ENCODE results near the gene C11orf52. TPM values are rescaled to one million over a fixed set of nuclear protein-coding genes. Genes with fewer than 3 reads are reported as not detected.

Gene C11orf52
- total and polyA plus RNA-seq, 2 of the 8 experiments (the other 6 are each of a cell fraction or from before 2014, with no cell fraction given), result 1.7 to 2.7 TPM

DNA sequence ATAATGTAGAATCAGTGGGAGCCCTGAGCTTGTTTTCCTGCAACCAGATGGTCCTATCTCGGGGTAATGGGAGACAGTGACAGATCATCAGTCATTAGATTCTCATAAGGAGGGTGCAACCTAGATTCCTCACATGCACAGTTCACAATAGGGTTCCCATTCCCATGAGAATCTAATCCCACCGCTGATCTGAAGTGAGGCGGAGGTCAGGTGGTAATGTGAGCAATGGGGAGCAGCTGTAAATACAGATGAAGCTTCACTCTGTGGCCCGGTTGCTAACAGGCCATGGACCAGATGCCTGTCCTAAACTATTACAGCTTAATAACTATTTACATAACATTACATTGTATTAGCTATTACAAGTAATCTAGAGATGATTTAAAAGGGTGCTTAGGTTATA, 35.4 kb downstream of the C11orf52 start (continued):
- no peak for TF ChIP-seq KDM4A (IDR thresholded peaks at IDR 0.05; ENCODE audit: low read depth, low read length, severe bottlenecking)
- no peak for TF ChIP-seq GABPA (IDR thresholded peaks at IDR 0.05; ENCODE audit: borderline replicate concordance, insufficient read depth, low read length)
- TF ChIP-seq EZH2 (IDR thresholded peaks at IDR 0.05; ENCODE audit: low read depth, low read length, severe bottlenecking), result no peak
- no peak for TF ChIP-seq BACH1 (IDR thresholded peaks at IDR 0.05; ENCODE audit: low read length)
- TF ChIP-seq CBX8 (IDR thresholded peaks at IDR 0.05; ENCODE audit: borderline replicate concordance, low read depth, low read length), result no peak
- TF ChIP-seq, protein P1, sequence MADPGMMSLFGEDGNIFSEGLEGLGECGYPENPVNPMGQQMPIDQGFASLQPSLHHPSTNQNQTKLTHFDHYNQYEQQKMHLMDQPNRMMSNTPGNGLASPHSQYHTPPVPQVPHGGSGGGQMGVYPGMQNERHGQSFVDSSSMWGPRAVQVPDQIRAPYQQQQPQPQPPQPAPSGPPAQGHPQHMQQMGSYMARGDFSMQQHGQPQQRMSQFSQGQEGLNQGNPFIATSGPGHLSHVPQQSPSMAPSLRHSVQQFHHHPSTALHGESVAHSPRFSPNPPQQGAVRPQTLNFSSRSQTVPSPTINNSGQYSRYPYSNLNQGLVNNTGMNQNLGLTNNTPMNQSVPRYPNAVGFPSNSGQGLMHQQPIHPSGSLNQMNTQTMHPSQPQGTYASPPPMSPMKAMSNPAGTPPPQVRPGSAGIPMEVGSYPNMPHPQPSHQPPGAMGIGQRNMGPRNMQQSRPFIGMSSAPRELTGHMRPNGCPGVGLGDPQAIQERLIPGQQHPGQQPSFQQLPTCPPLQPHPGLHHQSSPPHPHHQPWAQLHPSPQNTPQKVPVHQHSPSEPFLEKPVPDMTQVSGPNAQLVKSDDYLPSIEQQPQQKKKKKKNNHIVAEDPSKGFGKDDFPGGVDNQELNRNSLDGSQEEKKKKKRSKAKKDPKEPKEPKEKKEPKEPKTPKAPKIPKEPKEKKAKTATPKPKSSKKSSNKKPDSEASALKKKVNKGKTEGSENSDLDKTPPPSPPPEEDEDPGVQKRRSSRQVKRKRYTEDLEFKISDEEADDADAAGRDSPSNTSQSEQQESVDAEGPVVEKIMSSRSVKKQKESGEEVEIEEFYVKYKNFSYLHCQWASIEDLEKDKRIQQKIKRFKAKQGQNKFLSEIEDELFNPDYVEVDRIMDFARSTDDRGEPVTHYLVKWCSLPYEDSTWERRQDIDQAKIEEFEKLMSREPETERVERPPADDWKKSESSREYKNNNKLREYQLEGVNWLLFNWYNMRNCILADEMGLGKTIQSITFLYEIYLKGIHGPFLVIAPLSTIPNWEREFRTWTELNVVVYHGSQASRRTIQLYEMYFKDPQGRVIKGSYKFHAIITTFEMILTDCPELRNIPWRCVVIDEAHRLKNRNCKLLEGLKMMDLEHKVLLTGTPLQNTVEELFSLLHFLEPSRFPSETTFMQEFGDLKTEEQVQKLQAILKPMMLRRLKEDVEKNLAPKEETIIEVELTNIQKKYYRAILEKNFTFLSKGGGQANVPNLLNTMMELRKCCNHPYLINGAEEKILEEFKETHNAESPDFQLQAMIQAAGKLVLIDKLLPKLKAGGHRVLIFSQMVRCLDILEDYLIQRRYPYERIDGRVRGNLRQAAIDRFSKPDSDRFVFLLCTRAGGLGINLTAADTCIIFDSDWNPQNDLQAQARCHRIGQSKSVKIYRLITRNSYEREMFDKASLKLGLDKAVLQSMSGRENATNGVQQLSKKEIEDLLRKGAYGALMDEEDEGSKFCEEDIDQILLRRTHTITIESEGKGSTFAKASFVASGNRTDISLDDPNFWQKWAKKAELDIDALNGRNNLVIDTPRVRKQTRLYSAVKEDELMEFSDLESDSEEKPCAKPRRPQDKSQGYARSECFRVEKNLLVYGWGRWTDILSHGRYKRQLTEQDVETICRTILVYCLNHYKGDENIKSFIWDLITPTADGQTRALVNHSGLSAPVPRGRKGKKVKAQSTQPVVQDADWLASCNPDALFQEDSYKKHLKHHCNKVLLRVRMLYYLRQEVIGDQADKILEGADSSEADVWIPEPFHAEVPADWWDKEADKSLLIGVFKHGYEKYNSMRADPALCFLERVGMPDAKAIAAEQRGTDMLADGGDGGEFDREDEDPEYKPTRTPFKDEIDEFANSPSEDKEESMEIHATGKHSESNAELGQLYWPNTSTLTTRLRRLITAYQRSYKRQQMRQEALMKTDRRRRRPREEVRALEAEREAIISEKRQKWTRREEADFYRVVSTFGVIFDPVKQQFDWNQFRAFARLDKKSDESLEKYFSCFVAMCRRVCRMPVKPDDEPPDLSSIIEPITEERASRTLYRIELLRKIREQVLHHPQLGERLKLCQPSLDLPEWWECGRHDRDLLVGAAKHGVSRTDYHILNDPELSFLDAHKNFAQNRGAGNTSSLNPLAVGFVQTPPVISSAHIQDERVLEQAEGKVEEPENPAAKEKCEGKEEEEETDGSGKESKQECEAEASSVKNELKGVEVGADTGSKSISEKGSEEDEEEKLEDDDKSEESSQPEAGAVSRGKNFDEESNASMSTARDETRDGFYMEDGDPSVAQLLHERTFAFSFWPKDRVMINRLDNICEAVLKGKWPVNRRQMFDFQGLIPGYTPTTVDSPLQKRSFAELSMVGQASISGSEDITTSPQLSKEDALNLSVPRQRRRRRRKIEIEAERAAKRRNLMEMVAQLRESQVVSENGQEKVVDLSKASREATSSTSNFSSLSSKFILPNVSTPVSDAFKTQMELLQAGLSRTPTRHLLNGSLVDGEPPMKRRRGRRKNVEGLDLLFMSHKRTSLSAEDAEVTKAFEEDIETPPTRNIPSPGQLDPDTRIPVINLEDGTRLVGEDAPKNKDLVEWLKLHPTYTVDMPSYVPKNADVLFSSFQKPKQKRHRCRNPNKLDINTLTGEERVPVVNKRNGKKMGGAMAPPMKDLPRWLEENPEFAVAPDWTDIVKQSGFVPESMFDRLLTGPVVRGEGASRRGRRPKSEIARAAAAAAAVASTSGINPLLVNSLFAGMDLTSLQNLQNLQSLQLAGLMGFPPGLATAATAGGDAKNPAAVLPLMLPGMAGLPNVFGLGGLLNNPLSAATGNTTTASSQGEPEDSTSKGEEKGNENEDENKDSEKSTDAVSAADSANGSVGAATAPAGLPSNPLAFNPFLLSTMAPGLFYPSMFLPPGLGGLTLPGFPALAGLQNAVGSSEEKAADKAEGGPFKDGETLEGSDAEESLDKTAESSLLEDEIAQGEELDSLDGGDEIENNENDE (IDR thresholded peaks at IDR 0.05; ENCODE audit: insufficient replicate concordance, low read length), result no peak
- TF ChIP-seq KDM1A (IDR thresholded peaks at IDR 0.05; ENCODE audit: borderline replicate concordance, low read length), result no peak
